ENCODE data around the gene CBLN3.

Gene CBLN3

DNA sequence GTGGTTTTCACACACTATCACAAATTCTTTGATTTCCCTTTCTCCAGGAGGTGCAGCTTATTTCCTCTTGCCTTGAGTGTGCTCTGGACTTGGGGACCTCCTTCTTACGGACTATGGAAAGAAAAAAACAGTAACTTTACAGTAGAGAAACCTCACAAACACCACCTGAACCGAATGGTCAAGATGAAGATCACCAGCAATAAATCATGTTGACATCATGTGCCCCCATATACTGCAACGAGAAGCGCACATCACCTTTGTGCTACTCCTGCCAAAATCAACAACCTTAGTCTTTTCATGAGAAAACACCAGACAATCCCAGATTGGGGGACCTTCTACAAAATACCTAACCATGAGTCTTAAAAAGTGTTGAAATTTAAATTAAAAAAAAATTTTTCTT is 43.9 kb downstream of the CBLN3 start:
- no peak for DNase-seq (ENCODE audit: low read depth in 2 of 3, low spot score in 2 of 3)

DNA sequence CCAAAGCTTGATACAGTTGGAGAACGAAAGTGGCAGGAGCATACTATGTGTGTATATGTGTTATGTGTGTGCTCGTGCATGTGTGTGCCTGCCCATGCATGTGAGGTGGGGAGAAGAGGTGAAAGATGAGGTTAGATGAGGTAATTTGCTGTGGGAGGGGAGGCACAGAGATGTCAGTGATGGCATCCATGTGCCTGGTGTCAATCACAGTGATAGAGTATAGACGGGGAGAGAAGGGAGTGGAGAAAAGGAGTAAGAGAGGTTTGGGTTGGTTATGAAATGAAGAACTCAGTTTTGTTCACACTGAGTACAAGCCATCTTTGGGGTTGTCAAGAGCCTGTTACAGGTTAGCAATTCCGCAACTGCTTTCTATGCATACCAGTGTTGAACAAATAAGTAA is 45.3 kb downstream of the CBLN3 start:
- DNase-seq (ENCODE audit: low read depth in 2 of 3, low spot score in 2 of 3): no peak

DNA sequence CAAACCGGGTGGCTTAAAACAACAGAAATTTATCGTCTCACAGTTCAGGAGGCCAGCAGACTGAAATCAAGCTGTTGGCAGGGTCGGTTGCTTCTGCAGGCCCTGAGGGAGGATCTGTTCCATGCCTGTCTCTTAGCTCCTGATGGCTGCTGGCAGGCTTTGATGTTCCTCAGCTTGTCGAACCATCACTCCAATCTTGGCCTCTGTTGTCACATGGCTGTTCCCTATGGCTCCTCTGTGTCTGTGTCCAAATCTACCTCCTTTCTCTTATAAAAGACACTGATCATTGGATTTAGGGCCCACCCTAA is 47.5 kb downstream of the CBLN3 start:
- no peak for DNase-seq (ENCODE audit: low read depth in 2 of 3, low spot score in 2 of 3)

DNA sequence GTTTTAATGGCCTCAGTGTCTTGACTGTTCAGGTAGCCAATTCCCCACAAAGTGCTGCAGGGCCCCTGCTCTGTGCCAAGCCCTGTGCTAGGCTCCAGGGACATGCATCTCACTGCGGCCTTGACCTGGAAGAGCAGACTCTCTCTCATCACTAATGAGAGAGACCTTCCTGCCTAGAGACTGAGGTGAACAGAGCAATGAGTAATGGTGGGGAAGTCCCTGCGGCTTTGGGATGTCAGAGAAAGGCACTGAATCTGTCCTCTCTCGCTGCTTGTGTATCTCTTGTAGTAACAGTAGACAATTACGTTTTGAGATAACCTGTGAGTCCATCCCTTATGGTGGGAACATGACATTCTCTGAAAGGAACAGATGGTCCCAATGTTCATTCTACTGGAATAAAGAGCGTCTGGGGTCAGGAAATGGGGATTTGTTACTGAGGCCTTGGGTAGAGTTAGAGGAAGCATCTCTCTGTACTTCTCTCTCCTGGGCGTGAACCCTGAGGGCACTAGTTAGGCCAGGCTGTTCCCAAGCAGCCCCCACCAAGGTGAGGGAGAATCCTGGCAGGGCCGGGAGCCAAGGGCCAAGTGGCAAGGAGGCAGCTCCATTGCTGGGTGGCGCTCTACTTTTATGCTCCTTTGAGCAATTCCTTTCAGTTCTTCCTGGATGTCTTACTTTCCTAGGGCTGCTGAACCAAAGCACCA is 48.0 kb downstream of the CBLN3 start:
- DNase-seq (ENCODE audit: low read depth in 2 of 3, low spot score in 2 of 3): no peak

DNA sequence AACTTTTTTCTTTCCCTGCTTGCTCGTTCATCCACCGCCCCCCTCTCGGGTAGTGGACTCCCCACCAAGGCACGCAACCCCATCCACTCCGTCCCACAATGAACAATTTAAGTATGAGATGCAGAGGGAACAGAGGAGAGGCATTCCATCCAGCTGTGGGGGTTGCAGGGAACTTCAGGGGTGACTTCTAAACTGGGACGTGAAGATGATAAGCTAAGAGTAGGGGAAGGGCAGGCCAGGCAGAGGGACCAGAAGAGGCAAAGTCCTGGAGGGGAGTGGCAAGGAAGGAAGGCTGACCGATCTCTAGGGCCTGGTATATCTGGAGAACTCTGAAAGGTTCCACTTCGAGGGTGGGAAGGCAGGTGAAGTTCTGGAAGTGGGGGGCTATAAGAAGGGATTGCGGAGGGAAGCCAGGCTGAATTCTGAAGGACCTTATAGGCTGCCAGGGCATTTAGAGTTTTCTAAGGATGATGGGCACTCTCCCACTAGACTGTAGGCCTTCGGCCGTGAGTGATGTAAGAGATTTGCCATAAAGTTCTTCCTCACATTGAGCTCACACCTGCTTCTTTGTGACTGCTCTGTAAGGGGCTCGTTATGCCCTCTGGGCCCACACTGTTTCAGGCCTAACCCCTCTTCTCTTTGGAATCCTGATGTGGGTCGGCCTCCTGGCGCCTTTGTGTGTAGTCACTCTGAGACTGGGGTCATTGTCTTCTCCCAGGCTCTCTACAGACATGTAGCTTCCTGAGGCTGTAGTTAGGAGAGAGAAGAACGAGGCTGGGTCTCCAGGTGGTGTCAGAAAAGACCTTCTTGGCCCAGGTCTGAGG is 49.3 kb downstream of the CBLN3 start:
- DNase-seq (ENCODE audit: low read depth in 2 of 3, low spot score in 2 of 3): no peak

DNA sequence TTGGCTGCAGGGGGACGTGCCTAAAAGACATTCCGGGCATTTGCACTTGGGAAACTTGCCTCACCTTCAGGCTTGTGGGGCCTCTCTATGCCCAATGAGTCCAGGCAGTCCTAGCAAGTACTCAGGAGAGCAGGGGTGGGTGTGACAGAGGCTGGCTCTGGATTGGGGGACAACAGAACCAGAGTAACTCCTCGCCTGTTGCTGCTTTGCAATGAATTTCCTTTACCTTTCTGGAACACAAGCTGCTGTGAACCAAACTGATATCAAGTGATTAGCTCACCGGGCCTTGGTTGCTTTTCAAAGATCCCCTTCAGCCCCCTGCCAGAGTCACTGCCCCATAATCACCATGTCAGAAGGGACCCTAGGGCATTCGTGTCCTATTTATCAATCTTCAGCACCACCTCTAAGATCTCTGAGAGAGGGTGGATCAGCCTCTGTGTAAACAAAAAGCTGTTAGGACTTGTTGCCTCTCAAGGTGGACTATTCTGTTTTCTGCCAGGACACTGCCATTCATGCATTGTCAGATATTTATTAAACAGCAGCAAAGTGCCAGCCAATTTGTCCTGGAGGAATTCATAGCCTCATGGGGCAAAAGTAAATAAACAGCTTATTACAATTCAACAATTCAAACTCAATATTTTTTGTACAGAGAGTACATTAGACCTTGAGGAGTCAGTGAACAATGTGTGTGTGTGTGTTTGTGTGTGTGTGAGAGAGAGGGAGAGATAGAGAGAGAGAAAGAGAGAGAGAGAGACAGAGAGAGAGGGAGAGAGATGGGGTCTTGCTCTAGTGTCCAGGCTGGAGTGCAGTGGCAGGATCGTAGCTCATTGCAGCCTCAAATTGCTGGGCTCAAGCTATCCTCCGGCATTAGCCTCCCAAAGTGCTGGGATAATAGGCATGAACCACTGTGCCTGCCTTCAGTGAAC is 50.2 kb downstream of the CBLN3 start:
- no peak for DNase-seq (ENCODE audit: low read depth in 2 of 3, low spot score in 2 of 3)

DNA sequence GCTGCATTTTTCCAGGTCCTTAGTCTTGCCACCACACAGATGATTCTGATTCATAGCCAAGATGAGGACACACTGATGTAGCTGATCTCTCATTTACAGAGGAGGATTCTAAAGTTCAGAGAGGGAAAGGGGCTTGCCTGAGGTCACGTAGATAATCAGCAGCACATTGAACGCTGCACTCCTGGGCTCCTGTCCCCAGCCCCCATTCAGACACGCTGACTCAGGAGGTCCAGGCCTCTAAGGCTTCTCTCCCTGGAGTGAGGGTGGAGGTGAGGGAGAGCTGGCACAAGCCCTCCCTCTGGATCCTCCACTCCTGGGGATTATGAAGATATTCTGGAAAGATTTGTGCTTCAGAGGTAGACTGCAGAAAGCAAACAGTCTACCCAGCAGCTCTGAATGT is 51.1 kb downstream of the CBLN3 start:
- no peak for DNase-seq (ENCODE audit: low read depth in 2 of 3, low spot score in 2 of 3)

DNA sequence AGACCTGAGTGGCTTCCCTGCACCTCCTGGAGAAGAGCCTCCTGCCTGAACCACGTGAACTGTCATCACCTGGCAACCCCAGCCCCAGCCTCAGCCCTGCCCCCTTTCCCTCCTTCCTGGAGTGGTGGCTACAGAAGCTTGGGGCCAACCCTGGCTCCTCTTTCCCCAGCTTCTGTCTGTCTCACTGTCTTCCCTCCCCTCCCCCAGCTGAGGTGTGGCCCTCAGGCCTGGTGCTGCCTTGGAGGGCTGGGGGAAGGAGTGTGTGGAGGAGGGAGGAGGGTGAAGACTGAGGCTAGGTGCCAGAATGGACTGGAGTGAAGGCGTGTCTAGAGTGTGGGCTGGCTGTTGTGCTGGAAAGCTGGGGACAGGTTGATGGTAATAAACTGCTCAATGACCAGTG is 51.8 kb downstream of the CBLN3 start:
- DNase-seq (ENCODE audit: low read depth in 2 of 3, low spot score in 2 of 3): no peak

DNA sequence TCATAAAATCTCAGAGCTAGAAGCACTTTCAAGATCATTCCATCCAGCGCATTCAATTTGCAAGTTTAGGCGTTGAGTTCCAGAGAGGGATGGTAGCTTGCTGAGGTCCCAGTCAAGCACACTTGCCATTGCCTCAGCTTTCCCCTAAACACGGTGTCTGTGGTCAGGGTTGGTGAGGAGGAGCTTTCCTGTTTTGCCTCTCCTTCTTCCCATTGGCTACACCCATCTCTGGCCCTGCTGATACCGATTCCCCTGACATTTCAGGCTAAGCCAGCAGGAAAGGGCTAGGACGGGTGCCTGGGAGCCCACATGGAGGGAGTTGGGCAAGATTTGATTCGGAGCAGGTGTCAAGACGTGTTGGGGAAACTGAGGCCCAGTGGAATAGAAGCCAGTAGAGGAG is 52.3 kb downstream of the CBLN3 start:
- no peak for DNase-seq (ENCODE audit: low read depth in 2 of 3, low spot score in 2 of 3)
